Measurements from ENCODE around the gene PRR5L.

The PRR5L gene

GRCh38 chr11:36467012-36467411 is 170.9 kb downstream of the PRR5L start:
- no peaks in the 10 kb centered on the region for H3K9me2 ChIP-seq (replicated peaks; ENCODE audit: insufficient read depth, low read length)
- no peak for DNase-seq
- no peaks in the 10 kb centered on the region for H3K27me3 ChIP-seq (replicated peaks; ENCODE audit: insufficient read depth, low read length)
- no peak overlapping the region for H3K4me3 ChIP-seq (ENCODE audit: low read length)
- H3K36me3 ChIP-seq (replicated peaks; ENCODE audit: insufficient read depth, low read length), result no peaks in the 10 kb centered on the region
- no peaks in the 10 kb centered on the region for H3K79me2 ChIP-seq (ENCODE audit: low read length)
- no peaks in the 10 kb centered on the region for H4K20me1 ChIP-seq (ENCODE audit: insufficient read depth, low read length)
- no peak overlapping the region for H3K4me2 ChIP-seq (ENCODE audit: low read depth, low read length)
- TF ChIP-seq EZH2phosphoT487 (IDR thresholded peaks at IDR 0.05; ENCODE audit: low read length) (no peak), EZH2 (optimal IDR thresholded peaks at IDR 0.05; ENCODE audit: low read depth, low read length) (no peak)
- TF ChIP-seq, protein P1, sequence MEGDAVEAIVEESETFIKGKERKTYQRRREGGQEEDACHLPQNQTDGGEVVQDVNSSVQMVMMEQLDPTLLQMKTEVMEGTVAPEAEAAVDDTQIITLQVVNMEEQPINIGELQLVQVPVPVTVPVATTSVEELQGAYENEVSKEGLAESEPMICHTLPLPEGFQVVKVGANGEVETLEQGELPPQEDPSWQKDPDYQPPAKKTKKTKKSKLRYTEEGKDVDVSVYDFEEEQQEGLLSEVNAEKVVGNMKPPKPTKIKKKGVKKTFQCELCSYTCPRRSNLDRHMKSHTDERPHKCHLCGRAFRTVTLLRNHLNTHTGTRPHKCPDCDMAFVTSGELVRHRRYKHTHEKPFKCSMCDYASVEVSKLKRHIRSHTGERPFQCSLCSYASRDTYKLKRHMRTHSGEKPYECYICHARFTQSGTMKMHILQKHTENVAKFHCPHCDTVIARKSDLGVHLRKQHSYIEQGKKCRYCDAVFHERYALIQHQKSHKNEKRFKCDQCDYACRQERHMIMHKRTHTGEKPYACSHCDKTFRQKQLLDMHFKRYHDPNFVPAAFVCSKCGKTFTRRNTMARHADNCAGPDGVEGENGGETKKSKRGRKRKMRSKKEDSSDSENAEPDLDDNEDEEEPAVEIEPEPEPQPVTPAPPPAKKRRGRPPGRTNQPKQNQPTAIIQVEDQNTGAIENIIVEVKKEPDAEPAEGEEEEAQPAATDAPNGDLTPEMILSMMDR (IDR thresholded peaks at IDR 0.05; ENCODE audit: low read length), result no peak
- H3K9me3 ChIP-seq (replicated peaks; ENCODE audit: insufficient read depth, low read length), result no peaks in the 10 kb centered on the region
- no peak overlapping the region for H2AFZ ChIP-seq (ENCODE audit: low read length)
- no peaks in the 10 kb centered on the region for H3F3A ChIP-seq (ENCODE audit: insufficient read depth, low read length)
- H3K9ac ChIP-seq (ENCODE audit: low read length), result no peak overlapping the region
- no peaks in the 10 kb centered on the region for H3K4me1 ChIP-seq (ENCODE audit: low read length)
- no peak overlapping the region for H3K27ac ChIP-seq (ENCODE audit: low read length)

DNA sequence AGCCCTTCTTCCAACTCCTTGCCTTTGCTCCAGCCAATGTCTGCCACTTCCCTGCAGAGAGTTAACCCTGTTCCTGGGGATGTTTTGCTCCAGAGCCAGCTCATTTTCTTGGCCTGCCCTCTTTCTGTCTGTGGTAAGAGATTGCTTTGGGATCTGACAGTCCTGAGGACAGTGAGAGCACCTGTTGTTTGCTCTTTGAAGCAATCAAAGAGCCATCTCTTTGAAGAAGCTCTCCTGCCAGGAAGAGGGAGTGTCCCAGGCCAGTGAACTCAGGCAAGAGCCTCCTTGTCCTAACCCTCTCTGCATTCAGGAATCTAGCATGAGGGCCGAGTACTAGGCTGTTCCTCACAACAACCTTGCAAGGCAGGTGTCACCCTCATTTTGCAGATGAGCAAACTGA is 171.8 kb downstream of the PRR5L start:
- no peaks in the 10 kb centered on the region for H4K20me1 ChIP-seq (ENCODE audit: insufficient read depth, low read length)

DNA sequence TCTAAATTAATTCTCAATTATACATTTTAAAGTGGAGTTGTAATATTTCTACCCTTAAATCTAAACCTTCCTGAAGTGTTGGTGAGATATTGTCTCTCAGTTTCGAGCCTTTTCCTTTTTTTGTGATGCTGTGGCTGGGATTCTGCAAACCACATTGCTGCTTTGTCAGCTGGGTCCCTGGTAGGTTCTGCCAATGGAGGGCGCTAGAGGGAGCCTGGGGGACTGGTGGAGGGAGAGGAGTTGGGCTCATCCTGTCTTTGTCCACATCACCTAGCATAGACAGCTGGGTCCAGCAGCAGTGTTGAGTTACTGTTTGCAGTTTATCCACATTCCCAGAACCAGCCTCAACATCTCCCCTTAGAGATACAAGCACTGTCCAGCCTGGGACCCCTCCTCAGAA is 173.0 kb downstream of the PRR5L start:
- H3K79me2 ChIP-seq (ENCODE audit: low read length), result no peaks in the 10 kb centered on the region
- no peaks in the 10 kb centered on the region for H3K27me3 ChIP-seq (replicated peaks; ENCODE audit: insufficient read depth, low read length)
- no peak for TF ChIP-seq EZH2phosphoT487 (IDR thresholded peaks at IDR 0.05; ENCODE audit: low read length)
- TF ChIP-seq, protein P1 (IDR thresholded peaks at IDR 0.05; ENCODE audit: low read length), result peak; percentile 46
- TF ChIP-seq EZH2 (optimal IDR thresholded peaks at IDR 0.05; ENCODE audit: low read depth, low read length), result no peak
- no peak overlapping the region for H3K4me2 ChIP-seq (ENCODE audit: low read depth, low read length)
- H2AFZ ChIP-seq (ENCODE audit: low read length), result no peak overlapping the region
- no peaks in the 10 kb centered on the region for H3K9me3 ChIP-seq (replicated peaks; ENCODE audit: insufficient read depth, low read length)
- no peaks in the 10 kb centered on the region for H3K36me3 ChIP-seq (replicated peaks; ENCODE audit: insufficient read depth, low read length)
- H3K9me2 ChIP-seq (replicated peaks; ENCODE audit: insufficient read depth, low read length), result no peaks in the 10 kb centered on the region
- no peaks in the 10 kb centered on the region for H3K4me1 ChIP-seq (ENCODE audit: low read length)
- H3K27ac ChIP-seq (ENCODE audit: low read length), result no peak overlapping the region
- H4K20me1 ChIP-seq (ENCODE audit: insufficient read depth, low read length), result no peaks in the 10 kb centered on the region
- no peaks in the 10 kb centered on the region for H3F3A ChIP-seq (ENCODE audit: insufficient read depth, low read length)
- H3K9ac ChIP-seq (ENCODE audit: low read length), result no peak overlapping the region
- no peak for DNase-seq
- no peak overlapping the region for H3K4me3 ChIP-seq (ENCODE audit: low read length)

More for the DNA sequence above, 171.8 kb downstream of the PRR5L start:
- Histone ChIP-seq H3K4me2 (ENCODE audit: low read depth, low read length) (no peak overlapping the region), H3F3A (ENCODE audit: insufficient read depth, low read length) (no peaks in the 10 kb centered on the region), H3K9ac (ENCODE audit: low read length) (no peak overlapping the region), H3K36me3 (replicated peaks; ENCODE audit: insufficient read depth, low read length) (no peaks in the 10 kb centered on the region), H3K4me3 (ENCODE audit: low read length) (no peak overlapping the region), H3K79me2 (ENCODE audit: low read length) (no peaks in the 10 kb centered on the region), H2AFZ (ENCODE audit: low read length) (no peak overlapping the region), H3K27ac (ENCODE audit: low read length) (no peak overlapping the region), H3K9me3 (replicated peaks; ENCODE audit: insufficient read depth, low read length) (no peaks in the 10 kb centered on the region), H3K9me2 (replicated peaks; ENCODE audit: insufficient read depth, low read length) (no peaks in the 10 kb centered on the region), H3K4me1 (ENCODE audit: low read length) (no peaks in the 10 kb centered on the region), H3K27me3 (replicated peaks; ENCODE audit: insufficient read depth, low read length) (no peaks in the 10 kb centered on the region)
- TF ChIP-seq EZH2phosphoT487 (IDR thresholded peaks at IDR 0.05; ENCODE audit: low read length) (no peak), EZH2 (optimal IDR thresholded peaks at IDR 0.05; ENCODE audit: low read depth, low read length) (no peak)
- TF ChIP-seq, protein P1 (IDR thresholded peaks at IDR 0.05; ENCODE audit: low read length), result no peak
- no peak for DNase-seq

All from MM.1S (cell line).